ENCODE measurements around the gene LRP8.

GRCh38 chr1:53255031-53255430 is 72.8 kb downstream of the LRP8 start:
- TF ChIP-seq CTCF (IDR thresholded peaks at IDR 0.05): no peak
- TF ChIP-seq POLR2A (IDR thresholded peaks at IDR 0.05): no peak
